ENCODE measurements around the gene SLC38A7.
"Not testable (repeated sequence)": the region's sequence is repeated elsewhere in the genome, so short reads cannot be mapped to it uniquely, and the experiment has no call there.

The SLC38A7 gene

GRCh38 chr16:58678716-58679115 is 5.9 kb downstream of the SLC38A7 start:
- DNase-seq (ENCODE audit: low read depth): peak; percentile 35

DNA sequence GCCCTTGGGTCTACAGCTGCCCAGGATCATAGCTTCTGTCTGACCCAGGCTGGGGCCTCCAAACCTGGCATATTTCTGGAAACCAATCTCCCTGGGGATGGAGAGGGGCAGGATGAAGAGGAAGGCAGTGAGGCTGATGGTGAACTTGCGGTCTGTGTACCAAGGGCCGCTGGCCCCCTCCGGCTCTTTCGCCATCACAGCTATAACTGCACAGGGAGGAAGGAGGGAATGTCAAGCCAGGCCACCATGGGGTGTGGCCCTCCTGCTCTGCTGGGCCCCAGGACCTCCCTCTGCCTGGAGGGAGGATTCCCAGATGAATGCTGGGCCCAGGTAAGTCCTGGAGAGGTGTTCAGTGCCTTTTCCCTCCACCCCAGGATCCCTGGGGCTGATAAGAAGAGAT is 6.3 kb downstream of the SLC38A7 start:
- no peak for DNase-seq (ENCODE audit: low read depth)

DNA sequence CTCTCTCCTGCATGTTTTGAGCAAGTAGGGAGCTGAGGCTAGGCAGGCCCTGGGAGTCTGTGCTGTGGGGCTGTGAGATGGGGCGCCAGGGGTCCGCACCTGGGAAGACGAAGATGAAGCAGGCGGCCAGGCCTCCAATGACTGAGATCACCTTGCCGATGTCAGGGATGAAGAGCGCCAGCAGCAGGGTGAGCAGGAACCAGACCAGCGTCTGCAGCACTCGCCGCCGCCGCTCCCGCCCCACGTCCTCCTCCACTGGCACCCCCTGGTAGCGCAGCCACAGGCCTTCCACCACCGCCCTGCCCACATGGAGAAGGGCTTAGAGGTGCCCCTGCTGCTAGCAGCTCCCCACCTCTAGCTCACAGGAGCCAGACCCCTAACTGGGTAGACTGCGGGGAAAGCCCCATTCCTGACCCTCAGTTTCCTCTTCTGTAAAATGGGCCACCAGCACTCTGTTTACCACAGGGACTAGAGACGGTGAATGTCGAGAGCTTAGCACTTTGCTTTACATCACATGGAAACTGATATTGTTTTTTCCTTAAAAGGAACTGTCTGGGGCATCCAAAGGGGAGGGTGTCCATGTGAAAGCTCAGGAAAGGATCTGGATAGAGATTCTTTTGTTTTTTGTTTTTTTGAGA is 13.5 kb downstream of the SLC38A7 start:
- DNase-seq (ENCODE audit: low read depth): no peak

DNA sequence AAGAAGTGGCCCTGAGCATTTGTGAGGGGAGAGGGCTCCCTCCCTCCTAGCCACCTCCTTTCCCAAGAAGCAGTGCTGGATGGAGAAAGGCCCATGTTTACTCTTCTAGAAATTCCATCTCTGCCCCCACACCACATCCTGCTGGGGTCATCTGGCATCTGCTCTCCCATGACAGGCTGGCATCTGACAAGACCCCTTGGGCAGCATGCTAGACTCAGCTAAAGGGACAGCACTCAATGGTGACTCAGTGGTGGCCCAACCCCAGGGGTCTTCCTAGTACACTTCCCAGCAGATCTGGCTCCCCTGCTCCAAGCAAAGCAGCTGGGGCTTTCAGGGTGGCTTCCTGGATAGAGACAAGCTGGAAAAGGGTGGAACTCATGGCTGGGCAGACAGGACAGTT is 14.4 kb downstream of the SLC38A7 start:
- DNase-seq (ENCODE audit: low read depth): peak; percentile 49

- no peak for DNase-seq (ENCODE audit: low read depth)
Observed at GRCh38 chr16:58665200-58665599, 19.4 kb downstream of the SLC38A7 start.

- peak; percentile 93 for DNase-seq (ENCODE audit: low read depth)
Observed at GRCh38 chr16:58661199-58661830, 23.3 kb downstream of the SLC38A7 start.

DNA sequence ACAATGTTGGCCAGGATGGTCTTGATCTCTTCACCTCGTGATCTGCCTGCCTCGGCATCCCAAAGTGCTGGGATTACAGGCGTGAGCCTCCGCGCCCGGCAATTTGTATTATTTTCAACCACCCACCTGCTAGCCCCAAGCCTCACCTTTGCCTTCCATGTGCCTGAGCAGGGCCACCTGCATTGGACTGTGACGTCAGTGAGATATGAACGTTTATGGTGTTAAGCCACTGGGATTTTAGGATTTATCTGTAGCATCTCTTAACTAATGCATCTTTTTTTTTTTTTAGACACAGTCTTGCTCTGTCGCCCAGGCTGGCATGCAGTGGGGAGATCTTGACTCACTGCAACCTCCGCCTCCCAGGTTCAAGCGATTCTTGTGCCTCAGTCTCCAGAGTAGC is 24.7 kb downstream of the SLC38A7 start:
- not testable (repeated sequence) for DNase-seq (ENCODE audit: low read depth)

DNA sequence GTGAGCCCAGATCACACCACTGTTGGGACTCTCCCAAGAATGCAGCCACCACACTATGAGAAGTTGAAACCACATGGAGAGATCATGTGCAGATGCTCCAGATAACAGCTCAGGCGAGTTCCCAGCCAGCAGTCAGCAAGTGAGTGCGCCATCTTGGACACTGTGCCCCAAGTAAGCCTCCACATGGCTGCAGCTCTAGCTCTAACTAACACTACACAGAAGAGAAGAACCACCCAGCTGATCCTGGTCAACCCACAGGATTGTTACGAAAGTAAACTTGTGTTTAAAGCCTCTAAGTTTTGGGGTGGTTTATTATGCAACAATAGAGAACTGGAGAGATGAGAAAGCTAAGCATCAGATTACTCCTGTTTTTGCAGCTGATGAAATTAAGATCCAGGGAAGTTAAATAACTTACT is 25.8 kb downstream of the SLC38A7 start:
- DNase-seq (ENCODE audit: low read depth): peak; percentile 40

DNA sequence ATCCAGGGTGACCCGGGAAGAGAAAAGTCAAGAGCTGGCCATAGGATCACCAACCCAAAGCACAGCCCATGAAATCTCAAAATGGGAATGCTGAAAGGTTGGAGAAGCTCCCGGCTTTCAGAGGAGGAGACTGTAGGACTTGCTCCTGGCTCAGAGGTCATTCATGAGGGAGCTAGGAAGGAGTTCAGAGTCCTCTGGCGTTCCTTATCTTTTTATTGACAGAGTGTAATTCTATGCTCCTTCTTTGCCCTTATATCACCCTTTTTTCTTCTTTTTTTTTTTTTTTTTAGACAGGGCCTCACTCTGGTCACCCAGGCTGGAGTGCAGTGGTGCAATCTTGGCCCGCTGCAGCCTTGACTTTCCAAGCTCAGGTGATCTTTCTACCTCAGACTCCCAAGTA is 27.7 kb downstream of the SLC38A7 start:
- DNase-seq (ENCODE audit: low read depth): no peak

GRCh38 chr16:58655215-58655596 is 29.4 kb downstream of the SLC38A7 start:
- DNase-seq (ENCODE audit: low read depth): no peak

DNA sequence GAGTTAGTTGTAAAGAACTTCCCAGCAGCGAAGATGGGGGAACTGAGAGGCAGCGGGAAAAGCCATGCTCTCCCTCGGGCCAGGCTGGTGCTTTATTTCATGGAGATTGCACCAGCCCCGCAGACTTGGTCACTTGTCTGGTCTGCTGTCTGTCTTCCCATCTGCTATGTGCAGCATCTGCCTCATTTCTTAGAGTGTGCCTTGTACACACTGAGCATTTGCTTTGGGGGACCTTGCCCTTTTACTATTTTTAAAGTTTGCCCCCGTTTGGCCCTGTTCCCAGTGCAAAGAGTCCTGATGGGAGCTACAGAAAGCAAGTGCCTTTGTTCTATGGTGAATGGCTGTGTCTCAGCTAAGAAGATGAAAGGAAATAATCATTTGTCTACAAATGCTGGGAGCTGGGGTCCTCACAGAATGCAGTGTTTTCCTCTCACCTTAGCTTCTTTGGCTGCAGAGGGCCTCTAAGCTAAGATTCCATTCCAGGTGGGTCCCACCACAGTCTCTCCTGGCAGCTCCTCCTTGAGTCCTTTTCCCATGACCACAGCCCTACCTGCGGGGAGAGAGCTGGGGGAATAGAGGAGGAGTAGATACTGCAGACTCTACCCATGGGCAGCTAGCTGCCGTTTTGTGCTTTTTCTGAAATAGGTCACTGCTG is 29.9 kb downstream of the SLC38A7 start:
- DNase-seq (ENCODE audit: low read depth): no peak

- peak; percentile 64 for DNase-seq (ENCODE audit: low read depth)
Observed at GRCh38 chr16:58652741-58653140, 31.8 kb downstream of the SLC38A7 start.

- DNase-seq (ENCODE audit: low read depth): peak; percentile 58
Observed at GRCh38 chr16:58651965-58652348, 32.6 kb downstream of the SLC38A7 start.

DNA sequence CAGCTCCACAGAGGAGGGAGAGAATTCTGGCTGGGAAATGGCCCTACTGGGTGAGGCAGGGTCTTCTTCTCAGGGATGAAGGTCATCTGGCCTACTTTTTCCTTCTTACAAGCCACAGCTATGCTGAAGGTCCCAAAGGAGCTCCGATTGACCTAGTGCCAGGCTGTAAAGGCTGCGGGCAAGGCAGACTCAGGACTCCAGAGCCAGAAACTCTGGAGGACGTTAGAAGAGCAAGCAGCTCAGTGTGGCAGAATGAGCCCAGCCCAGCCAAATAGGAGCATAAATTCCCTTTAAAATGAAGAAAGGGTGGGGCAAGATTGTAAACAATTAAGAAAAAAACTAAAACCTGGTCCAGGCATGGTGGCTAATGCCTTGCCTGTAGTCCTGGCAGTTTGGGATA is 34.9 kb downstream of the SLC38A7 start:
- DNase-seq (ENCODE audit: low read depth): no peak

GRCh38 chr16:58647107-58647506 is 37.5 kb downstream of the SLC38A7 start:
- no peak for DNase-seq (ENCODE audit: low read depth)

GRCh38 chr16:58644765-58645487 is 39.6 kb downstream of the SLC38A7 start:
- DNase-seq (ENCODE audit: low read depth): no peak

DNA sequence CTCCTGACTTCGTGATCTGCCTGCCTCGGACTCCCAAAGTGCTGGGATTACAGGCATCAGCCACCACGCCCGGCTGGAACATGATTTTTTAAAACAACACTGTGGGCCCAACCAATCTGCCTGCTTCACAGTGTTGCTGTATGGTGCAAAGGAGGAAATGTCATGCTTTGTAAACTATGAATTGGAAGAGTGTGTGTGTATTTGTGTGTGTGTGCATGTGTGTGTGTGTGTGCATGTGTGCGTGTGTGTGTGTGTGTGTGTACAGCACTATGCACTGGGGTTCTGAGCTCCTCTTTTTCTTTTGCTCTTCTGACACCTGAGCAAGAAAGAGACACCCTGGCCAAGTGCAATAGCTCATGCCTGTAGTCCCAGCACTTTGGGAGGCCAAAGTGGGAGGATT is 40.5 kb downstream of the SLC38A7 start:
- no peak for DNase-seq (ENCODE audit: low read depth)

DNA sequence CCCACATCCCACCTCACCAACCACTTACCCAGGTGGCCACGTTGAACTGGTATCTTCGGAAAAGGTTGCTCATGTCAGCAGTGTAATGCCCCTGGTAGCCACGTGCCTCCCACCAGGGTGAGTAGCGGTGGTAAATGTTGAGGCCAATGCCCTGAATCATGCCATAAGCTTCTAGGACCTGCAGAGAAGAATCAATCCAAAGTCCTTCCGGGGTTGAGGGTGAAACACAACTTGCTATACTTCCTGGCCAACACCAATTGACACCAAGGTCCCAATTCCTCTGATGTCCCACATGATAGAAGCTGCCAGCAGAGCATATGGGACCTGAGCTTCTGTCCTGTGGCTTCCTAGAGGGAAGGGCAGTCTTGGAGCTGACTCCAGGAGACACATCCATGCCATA is 43.6 kb downstream of the SLC38A7 start:
- DNase-seq (ENCODE audit: low read depth): no peak

- DNase-seq (ENCODE audit: low read depth): no peak
Observed at GRCh38 chr16:58639836-58640235, 44.7 kb downstream of the SLC38A7 start.

DNA sequence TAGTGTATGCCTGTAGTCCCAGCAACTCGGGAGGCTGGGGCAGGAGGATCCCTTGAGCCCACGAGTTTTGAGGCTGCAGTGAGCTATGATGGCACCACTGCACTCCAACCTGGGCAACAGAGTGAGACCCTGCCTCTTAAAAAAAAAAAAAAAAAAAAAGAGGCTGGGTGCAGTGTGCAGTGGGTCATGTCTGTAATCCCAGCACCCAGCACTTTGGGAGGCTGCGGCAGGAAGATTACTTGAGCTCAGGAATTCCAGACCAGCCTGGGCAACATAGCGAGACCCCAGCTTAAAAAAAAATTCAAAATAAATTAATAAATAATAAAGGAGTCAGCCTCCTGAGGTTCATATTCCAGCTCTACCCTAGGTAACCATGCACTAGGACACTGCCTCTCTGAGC is 45.3 kb downstream of the SLC38A7 start:
- no peak for DNase-seq (ENCODE audit: low read depth)

DNA sequence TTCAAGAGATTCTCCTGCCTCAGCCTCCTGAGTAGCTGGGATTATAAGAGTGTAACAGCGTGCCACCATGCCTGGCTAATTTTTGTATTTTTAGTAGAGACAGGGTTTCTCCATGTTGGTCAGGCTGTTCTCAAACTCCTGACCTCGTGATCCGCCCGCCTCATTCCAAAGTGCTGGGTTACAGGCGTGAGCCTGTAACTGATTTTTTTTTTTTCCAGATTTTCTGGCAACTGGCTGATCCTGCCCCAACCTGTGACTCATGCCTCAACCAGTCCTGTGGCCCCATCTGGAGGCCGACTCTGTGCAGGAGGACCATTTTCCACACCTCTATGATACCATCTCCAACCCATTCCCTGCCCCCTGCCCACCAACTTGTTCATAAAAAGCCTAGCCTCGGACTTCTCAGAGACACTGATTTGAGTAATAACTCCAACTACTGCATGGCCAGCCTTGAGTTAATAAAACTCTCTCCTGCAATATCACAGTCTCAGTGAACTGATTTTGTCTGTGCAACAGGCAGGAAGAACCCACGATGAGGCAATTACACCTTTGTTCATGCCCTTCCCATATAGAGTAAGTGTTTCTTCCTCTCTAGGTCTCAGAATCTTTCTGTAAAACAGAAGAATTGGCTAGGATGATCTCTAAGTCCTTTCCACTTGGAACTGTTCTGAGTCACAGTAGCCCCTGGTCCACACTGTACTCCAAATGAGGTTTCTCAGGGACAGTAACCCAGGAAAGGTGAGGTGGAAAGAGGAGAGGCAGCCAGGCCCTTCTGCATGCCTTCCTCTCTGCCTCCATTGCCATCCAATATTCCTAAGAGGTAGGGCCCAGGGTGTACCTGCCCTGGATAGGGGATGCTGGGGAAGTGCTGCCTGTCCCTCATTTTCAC is 46.2 kb downstream of the SLC38A7 start:
- DNase-seq (ENCODE audit: low read depth): peak; percentile 91

GRCh38 chr16:58637021-58637420 is 47.5 kb downstream of the SLC38A7 start:
- DNase-seq (ENCODE audit: low read depth): not testable (repeated sequence)

Data from EH (cell line).